Right lobe of liver (tissue), 4 donors: ENCODE data around the gene PRRG4.

Experiments used
- CTCF ChIP-seq, 4 donors: fragments of 200-600 bp in 3 of 4; fragments of 450-650 bp in 1 of 4; IDR thresholded peaks; one replicate each; pipeline versions ENCODE4 v1.5.1 to v1.8.0; 2016 to 2022; ENCODE audit warnings: antibody characterized with exemption in 4 of 4, mild to moderate bottlenecking in 2 of 4
- POLR2A ChIP-seq: fragments of 450-650 bp; IDR thresholded peaks from one replicate; pipeline ENCODE4 v1.6.1; 2017; ENCODE audit warnings: antibody characterized with exemption, mild to moderate bottlenecking
- donor health status: DM: no; HTN: no; CAD: no.
- donor health status: DM: no; HTN: no; CAD: no.
- donor health status: DM: no; HTN: yes; CAD: no.

GRCh38 chr11:32899438-32899837, 69.7 kb downstream of the PRRG4 start:
- TF ChIP-seq POLR2A (no peak), CTCF (IDR thresholded peaks at IDR 0.05) (no peak)
